ENCODE measurements around the gene AFG1L. TPM values are rescaled to one million over a fixed set of nuclear protein-coding genes. Genes with fewer than 3 reads are reported as not detected.

AFG1L gene
- total and polyA plus RNA-seq, 12 donors, result 2.5 to 13.5 (median 6.6) TPM

DNA sequence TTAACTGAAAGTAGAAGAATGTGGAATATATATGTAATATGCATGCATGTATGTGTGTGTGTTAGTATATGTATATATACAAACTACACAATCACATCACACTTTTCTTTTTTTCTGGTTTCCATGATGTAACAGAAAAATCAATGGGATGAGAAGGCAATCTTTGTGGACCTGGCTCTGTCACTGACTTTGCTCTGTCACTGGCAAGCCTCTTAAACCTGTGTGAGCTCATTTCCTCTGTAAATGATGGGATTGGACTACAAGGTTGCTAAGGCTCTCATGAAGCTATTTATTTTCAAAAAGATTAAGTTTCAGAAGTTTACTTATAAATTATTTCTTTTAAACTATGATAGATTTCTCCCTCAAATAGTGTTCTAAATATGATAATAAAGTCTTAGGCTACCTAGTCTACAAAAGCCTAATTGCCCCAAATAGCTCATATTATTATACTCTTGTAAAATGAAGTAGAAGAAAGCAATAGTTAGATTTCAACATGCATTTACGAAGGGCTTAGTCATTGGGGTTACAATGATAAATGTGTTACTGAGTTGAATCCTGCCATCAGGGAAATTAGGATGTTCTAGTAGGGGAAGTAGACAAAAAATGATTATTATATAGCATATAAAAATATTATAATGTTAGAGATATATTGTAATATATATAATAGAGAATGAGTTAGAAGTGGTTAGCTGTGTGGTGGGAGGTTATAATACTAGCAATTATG, 129.3 kb downstream of the AFG1L start:
- H3K4me3 ChIP-seq, result no peak overlapping the region
- no peaks in the 10 kb centered on the region for H3K36me3 ChIP-seq (replicated peaks in 1 of 2)
- no peak overlapping the region for H3K27ac ChIP-seq
- TF ChIP-seq, protein P1, sequence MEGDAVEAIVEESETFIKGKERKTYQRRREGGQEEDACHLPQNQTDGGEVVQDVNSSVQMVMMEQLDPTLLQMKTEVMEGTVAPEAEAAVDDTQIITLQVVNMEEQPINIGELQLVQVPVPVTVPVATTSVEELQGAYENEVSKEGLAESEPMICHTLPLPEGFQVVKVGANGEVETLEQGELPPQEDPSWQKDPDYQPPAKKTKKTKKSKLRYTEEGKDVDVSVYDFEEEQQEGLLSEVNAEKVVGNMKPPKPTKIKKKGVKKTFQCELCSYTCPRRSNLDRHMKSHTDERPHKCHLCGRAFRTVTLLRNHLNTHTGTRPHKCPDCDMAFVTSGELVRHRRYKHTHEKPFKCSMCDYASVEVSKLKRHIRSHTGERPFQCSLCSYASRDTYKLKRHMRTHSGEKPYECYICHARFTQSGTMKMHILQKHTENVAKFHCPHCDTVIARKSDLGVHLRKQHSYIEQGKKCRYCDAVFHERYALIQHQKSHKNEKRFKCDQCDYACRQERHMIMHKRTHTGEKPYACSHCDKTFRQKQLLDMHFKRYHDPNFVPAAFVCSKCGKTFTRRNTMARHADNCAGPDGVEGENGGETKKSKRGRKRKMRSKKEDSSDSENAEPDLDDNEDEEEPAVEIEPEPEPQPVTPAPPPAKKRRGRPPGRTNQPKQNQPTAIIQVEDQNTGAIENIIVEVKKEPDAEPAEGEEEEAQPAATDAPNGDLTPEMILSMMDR (IDR thresholded peaks at IDR 0.05), result no peak
- TF ChIP-seq POLR2A (IDR thresholded peaks at IDR 0.05), result no peak
- WGBS, 4 donors, result 30 to 62% (median 49%) methylated on average over 1 of the region's 1 CpG
- H3K27me3 ChIP-seq, result no peaks in the 10 kb centered on the region
- intact Hi-C loops (cut with DNase I), result no loop called here
- no peaks in the 10 kb centered on the region for H3K9me3 ChIP-seq (replicated peaks in 1 of 3)
- DNase-seq, result no peak
- no peaks in the 10 kb centered on the region for H3K4me1 ChIP-seq (replicated peaks in 1 of 2)

DNA sequence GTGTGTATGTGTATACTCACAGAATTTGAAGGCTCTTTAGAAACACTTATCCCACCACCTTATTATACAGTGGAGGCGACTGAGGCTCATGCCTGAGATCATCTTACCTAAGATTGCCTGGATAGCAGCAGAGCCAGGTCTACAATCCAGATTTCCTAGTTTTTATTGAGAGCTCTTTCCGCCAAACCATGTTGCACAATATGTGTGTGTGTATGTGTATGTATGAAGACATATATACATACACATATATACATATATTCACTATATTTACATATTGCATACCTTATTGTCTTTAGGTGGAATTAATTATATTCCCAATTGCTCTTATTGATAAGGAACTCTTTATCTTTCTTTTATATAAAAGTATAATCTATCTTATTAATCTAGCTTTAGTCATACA, 130.6 kb downstream of the AFG1L start:
- H3K36me3 ChIP-seq (replicated peaks in 1 of 2), result no peaks in the 10 kb centered on the region
- 90 to 98% (median 93%) methylated on average over 2 of the region's 2 CpGs for WGBS, 4 donors
- H3K4me3 ChIP-seq, result no peak overlapping the region
- intact Hi-C loops (cut with DNase I), result no loop called here
- H3K27me3 ChIP-seq, result no peaks in the 10 kb centered on the region
- DNase-seq, result no peak
- no peaks in the 10 kb centered on the region for H3K9me3 ChIP-seq (replicated peaks in 1 of 3)
- TF ChIP-seq, protein P1 (IDR thresholded peaks at IDR 0.05), result no peak
- no peaks in the 10 kb centered on the region for H3K4me1 ChIP-seq (replicated peaks in 1 of 2)
- H3K27ac ChIP-seq, result no peak overlapping the region

DNA sequence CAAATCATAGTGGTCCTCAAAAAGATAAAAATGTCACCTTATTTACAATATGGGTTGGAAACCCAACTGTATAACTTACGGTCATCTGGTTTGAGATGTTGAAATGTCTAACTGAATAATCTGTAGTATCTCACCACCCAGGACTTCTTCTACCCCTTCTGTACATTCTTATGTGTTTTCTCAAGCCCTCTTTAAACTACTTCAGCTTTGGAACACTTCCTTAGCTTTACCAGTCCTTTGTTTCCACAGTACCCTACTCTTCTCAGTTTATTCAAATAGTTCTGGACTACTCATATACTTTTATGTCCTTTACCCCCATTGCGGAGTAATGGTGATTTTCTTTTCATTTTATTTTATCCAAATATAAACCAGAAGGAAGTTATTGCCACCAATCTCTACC, 137.3 kb downstream of the AFG1L start:
- WGBS, 4 donors, result 93 to 99% (median 96%) methylated on average over 2 of the region's 2 CpGs
- Histone ChIP-seq H3K9me3 (replicated peaks in 1 of 3) (no peaks in the 10 kb centered on the region), H3K4me1 (replicated peaks in 1 of 2) (no peaks in the 10 kb centered on the region), H3K27ac (no peak overlapping the region), H3K4me3 (no peak overlapping the region), H3K27me3 (no peaks in the 10 kb centered on the region), H3K36me3 (replicated peaks in 1 of 2) (no peaks in the 10 kb centered on the region)
- intact Hi-C loops (cut with DNase I), result no loop called here
- no peak for DNase-seq
- TF ChIP-seq, protein P1 (IDR thresholded peaks at IDR 0.05), result no peak
- no peak for TF ChIP-seq POLR2A (IDR thresholded peaks at IDR 0.05)

DNA sequence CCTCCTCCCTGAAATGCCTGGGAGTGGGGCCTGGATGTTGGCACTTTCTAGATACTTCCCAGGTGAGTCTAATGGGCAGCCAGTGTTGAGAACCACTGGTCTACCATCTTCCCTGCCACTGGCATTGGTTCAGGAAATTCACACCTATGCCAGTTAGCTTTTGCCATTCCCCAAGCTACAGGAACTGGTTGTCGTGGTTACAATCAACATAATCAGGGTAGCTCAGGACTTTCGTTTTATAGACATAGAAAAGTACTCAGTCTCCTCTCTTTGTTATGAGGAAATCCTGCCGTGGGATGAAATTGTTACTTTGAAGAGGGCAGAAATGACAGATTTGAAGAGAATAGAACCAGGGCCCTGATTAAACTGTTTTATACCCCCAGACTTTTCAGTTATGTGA, 137.9 kb downstream of the AFG1L start:
- Histone ChIP-seq H3K9me3 (replicated peaks in 1 of 3) (no peaks in the 10 kb centered on the region), H3K4me3 (no peak overlapping the region), H3K27me3 (no peaks in the 10 kb centered on the region), H3K36me3 (replicated peaks in 1 of 2) (no peaks in the 10 kb centered on the region), H3K27ac (no peak overlapping the region), H3K4me1 (replicated peaks in 1 of 2) (no peaks in the 10 kb centered on the region)
- TF ChIP-seq, protein P1 (IDR thresholded peaks at IDR 0.05), result no peak
- TF ChIP-seq POLR2A (IDR thresholded peaks at IDR 0.05), result no peak
- no peak for DNase-seq
- intact Hi-C loops (cut with DNase I), result no loop called here
- WGBS, 4 donors, result 68 to 83% (median 73%) methylated on average over 3 of the region's 3 CpGs

Measured in adrenal gland (tissue), 12 donors.